Nephron progenitor cell (in vitro differentiated cells): ENCODE results near the gene ADAMTS14.
A peak's percentile ranks its signal among the peaks of the same experiment; 100 is the strongest.

Source experiments
- DNase-seq: peaks from one replicate; pipeline ENCODE4 v3.0.0; 2021
- H3K27ac Mint-ChIP-seq: 2 replicates; pipeline ENCODE4 v1.8.0; 2021; ENCODE audit warnings: mild to moderate bottlenecking, moderate library complexity, mixed read lengths
- H3K27me3 Mint-ChIP-seq: 2 replicates; pipeline ENCODE4 v1.8.0; 2021; ENCODE audit warnings: mild to moderate bottlenecking, low read depth, mixed read lengths; ENCODE audit not compliant: poor library complexity
- H3K36me3 Mint-ChIP-seq: 2 replicates; pipeline ENCODE4 v1.8.0; 2021; ENCODE audit warnings: low read depth, mixed read lengths
- H3K4me1 Mint-ChIP-seq: 2 replicates; pipeline ENCODE4 v1.8.0; 2021; ENCODE audit warnings: mixed read lengths
- H3K4me3 Mint-ChIP-seq: 2 replicates; pipeline ENCODE4 v1.8.0; 2021; ENCODE audit warnings: mild to moderate bottlenecking, moderate library complexity, mixed read lengths
- H3K9me3 Mint-ChIP-seq: 2 replicates; pipeline ENCODE4 v1.8.0; 2021; ENCODE audit warnings: mild to moderate bottlenecking, moderate library complexity, mixed read lengths
- CTCF ChIP-seq: fragments of 200-600 bp; sonication (generic); IDR thresholded peaks from 2 replicates; pipeline ENCODE4 v1.5.0; 2021; ENCODE audit warnings: antibody characterized with exemption

Gene ADAMTS14

GRCh38 chr10:70674560-70675495, 2.5 kb downstream of the ADAMTS14 start:
- TF ChIP-seq CTCF: no peak
- DNase-seq: no peak
- Mint-ChIP-seq H3K27me3 (peaks cover 58% of the 10 kb centered on the region), H3K9me3 (no peaks in the 10 kb centered on the region), H3K4me1 (peaks cover 43% of the 10 kb centered on the region), H3K27ac (no peak overlapping the region), H3K36me3 (no peaks in the 10 kb centered on the region), H3K4me3 (no peak overlapping the region)

- H3K4me1 Mint-ChIP-seq: peaks cover 43% of the 10 kb centered on the region
Measured at GRCh38 chr10:70675496-70676161, 3.3 kb downstream of the ADAMTS14 start.

GRCh38 chr10:70676511-70676910, 4.2 kb downstream of the ADAMTS14 start:
- Mint-ChIP-seq H3K27ac (no peak overlapping the region), H3K4me1 (peaks cover 49% of the 10 kb centered on the region)
- TF ChIP-seq CTCF: no peak

More at GRCh38 chr10:70675496-70676161, 3.3 kb downstream of the ADAMTS14 start:
- DNase-seq: no peak
- TF ChIP-seq CTCF: no peak
- Mint-ChIP-seq H3K27me3 (peaks cover 52% of the 10 kb centered on the region), H3K27ac (no peak overlapping the region), H3K36me3 (no peaks in the 10 kb centered on the region), H3K4me3 (no peak overlapping the region), H3K9me3 (no peaks in the 10 kb centered on the region)

GRCh38 chr10:70677016-70677415, 4.7 kb downstream of the ADAMTS14 start:
- peaks cover 54% of the 10 kb centered on the region for H3K4me1 Mint-ChIP-seq
- no peaks in the 10 kb centered on the region for H3K9me3 Mint-ChIP-seq
- no peaks in the 10 kb centered on the region for H3K36me3 Mint-ChIP-seq
- H3K27ac Mint-ChIP-seq: no peak overlapping the region
- no peak for DNase-seq
- no peak for TF ChIP-seq CTCF
- H3K27me3 Mint-ChIP-seq: peaks cover 39% of the 10 kb centered on the region
- no peak overlapping the region for H3K4me3 Mint-ChIP-seq

More at GRCh38 chr10:70676511-70676910, 4.2 kb downstream of the ADAMTS14 start:
- H3K27me3 Mint-ChIP-seq: peaks cover 44% of the 10 kb centered on the region
- no peak overlapping the region for H3K4me3 Mint-ChIP-seq
- no peaks in the 10 kb centered on the region for H3K9me3 Mint-ChIP-seq
- no peaks in the 10 kb centered on the region for H3K36me3 Mint-ChIP-seq
- no peak for DNase-seq

GRCh38 chr10:70677620-70678249, 5.4 kb downstream of the ADAMTS14 start:
- Mint-ChIP-seq H3K9me3 (no peaks in the 10 kb centered on the region), H3K27me3 (peaks cover 40% of the 10 kb centered on the region), H3K27ac (peak overlapping the region; percentile 52), H3K36me3 (no peaks in the 10 kb centered on the region), H3K4me1 (peaks cover 59% of the 10 kb centered on the region), H3K4me3 (no peak overlapping the region)
- TF ChIP-seq CTCF: no peak
- no peak for DNase-seq
